Ecto neural progenitor cell (in vitro differentiated cells): ENCODE data around the gene POM121.
"Not testable (repeated sequence)": the region's sequence is repeated elsewhere in the genome, so short reads cannot be mapped to it uniquely, and the experiment has no call there.

Experiments
- DNase-seq: peaks from one replicate; pipeline ENCODE4 v3.0.0-alpha.2; 2018; ENCODE audit warnings: low spot score

POM121 gene

DNA sequence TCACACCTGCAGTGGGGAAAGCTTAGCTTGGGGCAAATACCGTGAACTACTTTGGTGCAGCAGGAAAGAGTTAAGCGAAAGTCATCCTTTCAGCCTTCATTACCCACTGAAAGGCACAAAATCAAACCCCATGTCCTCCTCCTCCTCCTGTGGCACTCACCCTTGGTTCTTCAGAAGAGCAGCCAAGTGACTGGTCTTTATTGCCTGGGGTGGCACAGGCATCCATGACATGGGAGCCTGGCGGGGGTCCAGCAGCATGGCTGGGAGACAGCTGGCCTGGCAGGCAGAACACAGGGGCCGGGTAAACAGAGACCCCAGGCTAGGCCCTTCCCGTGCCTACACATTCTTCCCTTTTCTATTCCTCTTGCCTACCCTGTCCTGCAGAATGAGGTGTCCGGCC, 24.8 kb downstream of the POM121 start:
- DNase-seq = not testable (repeated sequence)

DNA sequence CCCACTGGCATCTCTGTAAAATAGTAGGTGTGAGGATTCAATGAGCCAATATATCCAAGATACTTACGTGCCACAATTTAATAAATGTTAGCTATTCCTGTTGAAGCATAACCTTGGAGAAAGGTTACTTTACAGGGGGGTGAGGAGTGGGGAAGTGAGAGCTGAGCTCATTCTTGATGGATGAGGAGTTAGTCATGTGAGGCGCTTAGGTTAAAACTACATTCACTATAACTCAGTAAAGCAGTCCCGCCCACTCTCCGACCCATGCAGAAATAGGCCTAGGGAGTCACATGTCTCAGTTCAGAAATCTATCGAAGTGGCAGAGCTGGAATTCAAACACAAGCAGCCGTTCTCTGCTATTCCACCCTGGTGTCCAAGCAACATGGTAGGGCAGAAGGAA, 25.5 kb downstream of the POM121 start:
- not testable (repeated sequence) for DNase-seq

DNA sequence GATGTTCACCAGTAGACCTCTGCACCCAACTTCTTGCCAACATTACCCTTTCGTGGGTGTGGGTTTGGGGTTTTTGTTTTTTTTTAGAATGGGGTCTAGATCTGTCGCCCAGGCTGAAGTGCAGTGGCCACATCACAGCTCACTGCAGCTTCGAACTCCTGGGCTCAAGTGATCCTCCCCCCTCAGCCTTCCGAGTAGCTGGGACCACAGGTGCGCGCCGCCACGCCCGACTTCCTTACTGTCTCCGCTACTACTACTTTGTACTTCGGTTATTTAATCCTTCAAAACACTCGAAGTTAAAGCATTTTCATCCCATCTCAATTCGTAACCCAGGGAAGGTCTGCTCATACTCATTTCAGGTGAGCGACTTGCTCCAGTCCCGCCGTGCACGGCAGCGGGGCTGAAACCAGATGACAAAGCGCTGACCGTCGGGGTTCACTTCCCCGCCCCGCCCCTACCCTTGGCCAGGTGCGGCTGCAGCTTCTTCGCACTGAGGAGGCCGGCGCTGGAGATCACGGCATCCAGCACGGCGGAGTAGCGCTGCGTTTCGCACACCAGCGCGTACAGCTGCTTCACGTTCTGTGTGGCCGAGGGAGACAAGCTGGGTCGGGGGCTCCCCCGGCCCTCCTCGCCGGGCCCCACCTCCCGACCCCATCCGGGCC, 29.1 kb downstream of the POM121 start:
- not testable (repeated sequence) for DNase-seq

DNA sequence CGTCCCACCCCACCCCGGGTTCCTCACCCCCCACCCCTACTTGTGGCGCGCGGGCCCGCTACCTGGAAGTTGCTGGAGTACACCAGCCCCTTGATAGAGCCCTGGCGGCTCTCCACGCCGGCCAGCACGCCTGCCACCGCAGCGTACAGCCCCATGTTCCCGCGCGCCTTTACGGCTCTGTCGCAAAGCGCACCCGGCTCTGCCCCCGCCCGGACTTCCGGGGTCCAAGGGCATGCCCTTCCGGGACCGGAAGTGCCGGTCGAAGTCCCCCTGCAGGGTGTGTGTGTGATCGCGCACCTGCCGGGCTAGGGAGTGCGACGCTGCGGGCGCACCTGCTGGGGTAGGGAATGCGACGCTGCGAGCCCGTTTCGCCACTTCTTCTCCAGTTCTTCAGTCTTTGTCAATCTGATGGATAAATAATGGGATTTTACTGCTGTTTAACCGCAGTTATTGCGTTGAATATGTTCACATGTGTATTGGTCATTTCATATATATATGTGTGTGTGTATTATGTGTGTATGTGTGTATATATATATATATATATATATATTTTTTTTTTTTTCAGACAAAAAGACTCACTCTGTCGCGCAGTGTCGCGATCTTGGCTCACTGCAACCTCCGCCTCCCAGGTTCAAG, 29.8 kb downstream of the POM121 start:
- DNase-seq = not testable (repeated sequence)

DNA sequence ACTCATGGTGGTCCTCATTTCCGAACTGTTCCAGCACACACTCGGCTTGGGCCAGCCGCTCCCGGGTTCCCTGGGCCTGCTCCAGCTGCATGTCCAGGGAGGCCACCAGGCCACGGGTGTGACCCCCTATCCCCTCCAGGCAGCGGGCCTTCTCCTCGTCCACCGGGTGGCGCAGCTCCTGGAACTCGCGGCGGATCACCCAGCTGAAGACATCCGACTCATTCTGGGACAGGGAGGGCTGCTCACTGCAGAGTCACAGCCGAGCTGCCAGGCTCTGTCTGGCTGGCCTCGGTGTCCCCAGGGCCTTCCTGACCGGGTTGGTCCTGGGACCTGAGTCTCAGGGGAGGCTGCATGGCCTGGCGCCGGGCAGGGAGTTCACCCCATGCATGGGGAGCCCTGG, 35.1 kb downstream of the POM121 start:
- not testable (repeated sequence) for DNase-seq

DNA sequence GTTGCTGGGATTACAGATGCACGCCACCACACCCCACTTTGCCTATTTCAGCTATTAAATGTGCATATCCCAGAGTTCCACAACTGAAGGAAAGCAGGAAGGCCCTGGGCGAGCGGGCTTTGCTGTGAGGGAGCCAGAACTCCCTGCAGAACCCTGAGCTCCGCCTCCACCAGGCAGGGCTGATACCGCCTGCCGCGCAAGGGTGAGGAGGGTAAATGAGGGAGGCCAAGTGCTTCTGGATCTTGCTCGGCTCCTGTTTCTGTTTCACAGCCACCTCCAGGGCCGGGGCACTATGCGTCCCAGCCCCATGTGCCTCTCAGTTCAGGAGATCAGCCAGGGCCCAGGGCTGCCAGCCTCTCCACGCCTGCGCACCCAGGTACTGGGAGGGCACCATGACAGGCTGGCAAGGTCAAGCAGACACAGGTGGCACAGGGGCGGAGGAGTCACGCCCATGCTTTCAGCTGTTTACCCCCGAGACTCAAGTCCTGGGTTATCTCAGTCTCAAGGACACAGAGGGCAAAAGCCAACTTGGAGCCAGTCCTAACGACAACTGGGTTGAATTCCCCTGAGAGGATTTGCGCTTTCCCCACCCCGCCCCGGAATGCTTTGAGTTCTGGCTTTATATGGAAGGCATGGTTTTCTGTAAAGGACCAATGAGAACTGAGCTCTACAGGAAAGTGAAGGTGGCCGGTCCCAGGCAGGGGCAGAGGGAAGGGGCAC, 35.9 kb downstream of the POM121 start:
- not testable (repeated sequence) for DNase-seq

DNA sequence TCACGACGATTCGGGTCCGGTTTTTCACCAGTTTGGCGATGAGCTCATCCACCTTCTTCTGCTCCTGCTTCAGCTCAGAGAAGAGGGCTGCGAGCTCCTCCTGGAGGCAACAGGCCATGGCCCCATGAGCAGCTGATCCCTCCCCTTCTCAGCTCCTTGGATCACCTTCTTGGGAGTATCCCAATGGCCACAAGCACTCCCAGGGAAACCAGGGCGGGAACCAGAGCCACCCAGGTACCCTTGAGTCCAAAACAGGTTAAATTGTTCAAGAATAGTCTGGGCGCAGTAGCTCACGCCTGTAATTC, 36.4 kb downstream of the POM121 start:
- DNase-seq = not testable (repeated sequence)

DNA sequence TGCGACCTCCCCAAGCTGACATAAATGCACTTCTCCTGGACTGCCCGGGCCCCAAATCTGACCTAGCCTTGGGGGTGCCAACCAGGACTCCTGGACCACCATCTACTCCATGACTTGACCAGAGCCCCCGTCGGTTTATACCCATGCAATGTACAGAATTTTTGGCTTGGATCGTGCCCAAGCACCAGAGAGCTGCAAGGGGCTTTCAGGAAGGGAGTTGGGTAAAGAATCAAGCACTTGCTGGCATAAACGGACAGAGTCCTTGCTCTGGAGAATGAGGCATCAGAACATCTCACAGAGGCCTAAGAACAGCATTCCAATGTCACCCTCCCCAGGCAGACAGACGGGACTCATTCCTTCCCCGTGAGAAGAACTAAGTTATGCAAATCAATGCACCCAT, 38.2 kb downstream of the POM121 start:
- DNase-seq = not testable (repeated sequence)

DNA sequence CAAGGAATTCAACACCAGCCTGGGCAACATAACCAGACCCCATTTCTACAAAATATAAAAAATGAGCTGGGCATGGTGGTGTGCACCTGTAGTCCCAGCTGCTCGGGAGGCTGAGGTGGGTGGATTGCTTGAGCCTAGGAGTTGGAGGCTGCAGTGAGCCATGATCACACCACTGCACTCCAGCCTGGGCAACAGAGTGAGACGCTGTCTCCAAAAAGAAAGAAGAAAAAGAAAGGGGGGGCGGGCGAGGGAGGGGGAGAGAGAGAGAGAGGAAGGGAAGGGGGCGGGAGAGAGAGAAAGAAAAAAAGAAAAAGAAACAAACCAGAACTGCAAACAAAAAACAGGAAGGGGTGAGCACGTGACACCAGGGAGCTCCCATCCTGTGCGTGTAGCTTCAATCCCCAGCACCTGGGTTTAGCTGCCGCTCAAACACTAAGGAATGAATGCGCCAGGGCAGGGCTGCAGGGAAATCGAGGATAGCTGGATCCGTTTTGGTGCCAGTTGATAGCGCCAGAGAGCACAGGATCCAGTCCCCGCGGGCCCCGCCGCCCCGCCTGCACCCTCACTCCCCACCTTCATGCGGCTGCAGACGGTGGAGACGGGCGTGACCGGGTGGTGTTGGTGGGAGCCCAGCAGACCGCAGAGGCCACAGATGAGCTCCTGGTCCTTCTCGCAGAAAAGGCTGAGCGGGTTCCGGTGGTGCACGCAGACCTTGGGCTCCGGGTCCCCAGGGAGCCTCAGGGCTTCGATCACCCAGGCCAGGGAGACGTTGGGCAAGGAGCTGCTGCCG, 40.5 kb downstream of the POM121 start:
- not testable (repeated sequence) for DNase-seq

DNA sequence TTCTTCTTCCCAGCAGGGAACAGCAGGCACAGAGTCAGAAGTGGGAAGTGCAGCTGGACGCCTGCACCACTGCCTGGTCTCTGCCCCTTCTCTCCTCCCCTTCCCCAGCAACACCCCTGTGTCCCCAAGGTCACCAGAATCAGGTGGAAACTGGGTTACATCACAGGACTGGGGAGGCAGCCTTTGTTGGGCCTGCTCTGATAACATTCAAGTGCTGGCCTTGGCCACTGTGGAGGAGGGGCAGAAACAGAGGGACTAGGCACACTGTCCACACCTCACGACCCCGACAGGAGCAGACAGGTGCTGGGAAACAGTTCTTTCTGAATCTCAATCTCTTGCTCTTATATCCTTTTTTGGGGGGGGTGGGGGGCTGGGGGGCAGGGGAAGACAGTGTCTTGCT, 42.0 kb downstream of the POM121 start:
- not testable (repeated sequence) for DNase-seq

DNA sequence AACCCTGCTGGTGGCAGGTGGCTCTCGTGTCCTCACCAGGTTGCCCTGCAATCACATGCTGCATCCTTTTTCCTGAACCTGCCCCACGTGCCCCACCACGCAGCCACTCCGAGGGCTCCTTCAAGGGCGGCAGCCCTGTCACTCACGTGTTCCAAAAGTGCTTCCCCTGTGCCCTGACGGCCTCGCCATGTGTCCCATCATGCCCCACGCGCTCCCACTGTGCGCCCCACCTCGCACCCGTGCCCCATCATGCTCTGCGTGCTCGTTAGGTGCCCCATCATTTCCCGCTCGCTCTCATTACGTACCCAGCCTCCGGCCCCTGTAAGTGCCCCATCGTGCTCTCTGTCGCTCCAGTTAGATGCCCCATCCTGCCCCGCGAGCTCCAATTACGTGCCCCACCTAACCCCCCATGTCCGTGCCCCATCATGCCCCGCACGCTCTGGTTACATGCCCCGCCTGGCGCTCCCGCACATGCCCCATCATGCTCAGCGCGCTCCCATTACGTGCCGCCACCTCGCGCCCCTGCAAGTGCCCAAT, 44.2 kb downstream of the POM121 start, which contains the start of gene TRIM74:
Gene TRIM74, minus strand, starts transcription at position 487 of the 537 bp plus-strand sequence. CDS start 3,309 bp downstream, outside the sequence.
- not testable (repeated sequence) for DNase-seq

DNA sequence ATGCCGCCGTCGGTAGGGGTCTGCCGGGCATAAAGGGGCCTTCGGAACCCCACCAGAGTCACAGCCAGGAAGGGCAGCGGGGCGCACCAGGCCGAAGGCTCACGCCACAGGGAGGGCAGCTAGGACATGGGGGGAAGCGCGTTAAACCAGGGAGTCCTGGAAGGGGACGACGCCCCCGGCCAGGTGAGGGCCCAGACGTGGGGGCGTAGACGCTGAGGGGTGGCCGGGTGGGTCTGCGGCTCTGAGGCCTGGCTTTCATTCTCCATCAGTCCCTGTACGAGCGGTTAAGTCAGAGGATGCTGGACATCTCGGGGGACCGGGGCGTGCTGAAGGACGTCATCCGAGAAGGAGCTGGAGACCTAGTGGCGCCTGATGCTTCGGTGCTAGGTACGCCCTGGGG, 44.8 kb downstream of the POM121 start:
- not testable (repeated sequence) for DNase-seq

DNA sequence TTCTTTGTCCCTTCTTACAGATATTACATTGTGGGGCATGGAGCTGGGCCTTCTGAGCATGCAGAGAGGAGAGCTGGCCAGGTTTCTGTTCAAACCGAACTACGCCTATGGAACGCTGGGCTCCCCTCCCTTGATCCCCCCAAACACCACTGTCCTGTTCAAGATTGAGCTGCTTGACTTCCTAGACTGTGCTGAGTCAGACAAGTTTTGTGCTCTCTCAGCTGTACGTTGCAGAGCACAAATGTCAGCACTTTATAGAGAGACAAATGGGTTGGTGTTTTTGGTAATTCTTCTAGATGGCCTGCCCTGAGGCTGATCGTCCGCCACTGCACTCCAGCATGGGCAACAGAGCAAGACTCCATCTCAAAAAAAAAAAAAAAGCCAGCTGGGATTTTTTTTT, 46.6 kb downstream of the POM121 start:
- DNase-seq = not testable (repeated sequence)

DNA sequence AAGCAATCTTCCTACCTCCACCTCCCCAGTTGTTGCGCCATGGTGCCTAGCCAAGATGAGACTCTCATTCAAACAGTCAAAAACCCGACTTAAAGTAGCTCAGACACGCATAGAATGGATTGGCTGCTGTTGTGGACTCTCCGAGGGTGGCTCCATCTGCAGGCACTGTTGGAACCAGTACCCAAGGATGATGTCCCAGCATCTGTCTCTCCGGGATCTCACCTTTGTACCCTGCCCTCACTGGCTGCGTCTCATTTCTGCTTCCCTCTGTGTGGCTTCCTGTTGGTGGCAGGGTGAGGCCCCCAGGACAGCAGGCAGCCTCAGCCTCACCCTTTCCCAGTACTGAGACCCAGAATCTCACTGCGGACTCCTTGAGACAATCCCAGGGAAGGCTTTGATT, 49.9 kb downstream of the POM121 start:
- not testable (repeated sequence) for DNase-seq

DNA sequence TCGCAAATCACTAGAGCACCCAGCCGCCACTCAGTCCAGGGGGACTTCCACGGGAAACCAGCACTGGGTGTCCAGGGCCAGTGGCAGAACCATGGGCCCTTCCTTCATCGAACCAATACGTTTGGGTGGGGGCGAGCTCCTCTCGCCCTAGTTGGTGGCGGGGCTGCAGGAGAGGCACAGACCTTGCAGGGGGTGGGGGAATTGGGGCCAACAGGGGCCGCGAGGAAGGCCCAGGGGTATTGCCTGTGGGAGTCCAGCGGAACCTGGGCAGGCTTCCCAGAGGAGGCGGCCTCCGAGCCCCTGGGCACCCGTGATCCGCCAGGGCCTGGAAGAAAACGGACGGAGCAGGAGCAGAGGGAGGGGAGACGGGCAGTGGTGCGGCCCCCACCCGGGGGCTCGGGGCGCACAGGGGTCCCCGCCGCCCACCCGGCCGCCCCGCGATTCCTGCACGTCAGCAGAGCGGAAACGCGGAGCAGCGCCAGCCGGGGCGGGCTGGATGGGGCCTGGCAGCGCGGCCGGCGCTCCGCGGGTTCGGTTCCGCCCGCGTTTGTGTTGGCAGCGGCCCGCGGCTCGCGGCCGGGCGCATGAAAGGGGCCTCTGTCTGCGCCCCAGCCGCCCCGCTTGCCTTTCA, 50.9 kb downstream of the POM121 start:
- DNase-seq = peak; percentile 10

DNA sequence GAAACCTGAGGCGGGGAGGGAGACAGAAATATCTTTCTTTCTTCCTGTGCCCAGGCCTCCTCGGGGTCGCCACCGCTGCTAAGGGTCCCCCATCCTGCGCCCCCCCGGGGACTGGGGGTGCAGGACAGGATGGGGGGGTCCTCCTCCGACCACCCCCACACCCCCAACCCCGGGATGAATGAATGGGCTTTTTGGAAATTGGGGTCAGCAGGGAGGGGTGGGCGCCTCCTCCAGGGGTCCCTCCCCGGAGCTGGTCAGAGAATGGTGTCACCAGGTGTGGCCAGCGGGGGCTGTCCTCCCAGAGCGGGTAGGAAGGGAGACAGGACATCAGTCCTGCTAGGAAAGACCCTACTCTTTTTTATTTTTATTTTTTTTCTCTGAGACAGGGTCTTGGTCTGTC, 51.5 kb downstream of the POM121 start:
- not testable (repeated sequence) for DNase-seq

DNA sequence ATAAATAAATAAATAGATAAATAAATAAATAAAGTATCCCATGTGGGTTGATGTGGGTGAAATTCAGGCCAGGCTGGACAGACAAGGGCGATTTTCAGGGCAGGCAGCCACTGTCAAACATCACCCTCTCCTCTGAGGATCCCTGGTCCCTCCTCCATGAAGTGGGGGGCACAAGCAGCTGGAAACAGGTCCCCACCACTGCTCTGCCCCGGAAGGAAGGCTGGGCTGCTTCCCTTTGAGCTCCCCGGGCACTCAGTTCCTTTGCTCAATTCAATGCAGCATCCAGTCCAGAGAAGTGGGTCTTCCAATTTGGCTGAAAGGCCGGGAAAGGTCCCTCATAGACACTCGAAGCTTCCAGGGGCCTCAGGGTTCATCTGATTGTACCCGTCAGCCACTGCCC, 55.5 kb downstream of the POM121 start:
- DNase-seq = not testable (repeated sequence)

DNA sequence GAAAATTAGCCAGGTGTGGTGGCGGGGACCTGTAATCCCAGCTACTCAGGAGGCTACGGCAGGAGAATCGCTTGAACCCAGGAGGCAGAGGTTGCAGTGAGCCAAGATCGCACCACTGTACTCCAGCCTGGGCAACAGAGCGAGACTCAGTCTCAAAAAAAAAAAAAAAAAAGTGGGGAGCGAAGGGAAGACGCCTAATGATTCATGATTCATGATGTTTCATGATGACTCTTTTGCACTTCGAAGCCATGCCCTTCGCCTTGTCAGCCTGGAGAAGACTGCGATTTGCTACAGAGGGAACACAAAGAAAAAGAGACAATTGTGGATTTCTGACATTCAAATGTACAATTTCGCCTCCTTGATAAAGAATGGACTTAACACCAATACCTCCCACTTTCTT, 57.2 kb downstream of the POM121 start:
- DNase-seq = not testable (repeated sequence)

DNA sequence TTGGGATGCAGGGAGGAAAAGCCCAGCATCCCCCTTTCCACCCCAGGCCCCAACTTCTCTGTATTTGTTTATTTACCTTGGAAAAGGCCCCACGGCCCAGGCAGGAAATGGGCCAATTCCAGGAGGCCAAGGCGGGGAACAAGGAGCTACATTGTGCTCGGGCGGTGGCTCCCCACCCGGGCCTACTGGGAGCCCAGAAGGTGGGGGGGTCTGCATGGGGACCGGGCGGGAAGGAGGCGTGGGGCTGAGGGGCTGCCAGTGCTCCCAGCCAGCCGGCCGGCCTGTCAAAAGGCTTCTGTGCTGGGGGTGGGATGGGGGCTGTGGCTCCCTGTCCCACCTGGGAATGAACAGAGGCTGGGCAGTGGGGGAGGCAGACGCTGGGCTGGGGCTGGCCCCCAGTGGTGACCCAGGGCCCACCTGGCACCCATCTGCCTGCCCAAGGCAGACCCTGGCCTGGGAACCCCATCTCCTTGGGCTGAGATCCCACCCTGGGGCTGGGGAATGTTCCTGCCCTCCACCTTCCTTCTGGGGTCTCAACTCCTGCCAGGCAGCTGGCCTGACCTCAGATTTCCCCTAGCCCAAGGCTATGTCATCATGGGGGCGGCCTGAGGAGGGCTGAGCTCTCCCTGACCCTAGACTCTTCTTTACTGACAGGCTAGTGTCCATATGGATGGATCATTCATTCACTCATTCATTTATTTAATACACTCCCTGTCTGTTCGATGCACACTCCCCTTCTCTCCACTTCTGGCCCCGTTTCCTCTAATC, 65.4 kb downstream of the POM121 start:
- not testable (repeated sequence) for DNase-seq

DNA sequence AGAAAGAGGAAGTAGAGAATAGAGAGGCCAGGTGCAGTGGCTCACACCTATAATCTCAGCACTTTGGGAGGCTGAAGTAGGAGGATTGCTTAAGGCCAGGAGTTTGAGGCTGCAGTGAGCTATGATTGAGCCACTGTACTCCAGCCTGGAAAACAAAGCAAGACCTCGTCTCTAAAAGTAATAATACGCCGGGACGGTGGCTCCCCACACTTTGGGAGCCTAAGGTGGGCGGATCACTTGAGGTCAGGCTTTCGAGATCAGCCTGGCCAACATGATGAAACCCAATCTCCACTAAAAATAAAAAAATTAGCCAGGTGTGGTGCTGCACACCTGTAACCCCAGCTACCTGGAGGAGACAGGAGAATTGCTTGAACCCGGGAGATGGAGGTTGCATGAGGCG, 70.6 kb downstream of the POM121 start:
- not testable (repeated sequence) for DNase-seq

DNA sequence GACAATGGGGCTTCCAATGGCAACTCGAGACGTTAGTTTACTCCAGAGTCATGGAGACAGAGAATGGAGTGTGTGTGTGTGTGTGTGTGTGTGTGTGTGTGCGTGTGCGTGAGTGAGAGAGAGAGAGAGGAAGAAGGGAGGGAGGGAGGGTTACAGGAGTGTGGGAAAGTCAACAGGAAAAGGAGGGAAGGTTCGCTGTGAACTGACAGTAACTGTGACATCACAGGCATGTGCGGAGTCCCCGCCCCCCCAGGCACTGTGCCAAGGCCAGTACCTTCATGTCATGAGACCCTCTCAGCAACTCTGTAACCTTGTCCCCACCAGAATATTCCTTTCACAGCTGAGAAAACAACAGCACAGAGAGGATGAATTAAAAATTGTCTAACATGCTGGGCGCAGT, 72.6 kb downstream of the POM121 start:
- not testable (repeated sequence) for DNase-seq
